AG10803 (cell line): ENCODE measurements around the gene KPNB1.

Experiments used
- DNase-seq: peaks from one replicate; pipeline ENCODE4 v3.0.0; 2010; ENCODE audit warnings: low read depth
- H3K4me3 ChIP-seq: 2 replicates; pipeline ENCODE4 v1.5.1; 2011; ENCODE audit warnings: mild to moderate bottlenecking, low read length, control low read depth
- CTCF ChIP-seq: conservative IDR thresholded peaks from 2 replicates; pipeline ENCODE4 v1.5.1; 2011; ENCODE audit warnings: mild to moderate bottlenecking, low read length, control low read depth, inconsistent platforms

The KPNB1 gene

GRCh38 chr17:47730681-47731080 is 81.0 kb downstream of the KPNB1 start:
- H3K4me3 ChIP-seq, result no peak overlapping the region
- no peak for TF ChIP-seq CTCF

GRCh38 chr17:47731396-47731795 is 81.7 kb downstream of the KPNB1 start:
- DNase-seq, result no peak
- no peak for TF ChIP-seq CTCF
- H3K4me3 ChIP-seq, result no peak overlapping the region

More at GRCh38 chr17:47730681-47731080, 81.0 kb downstream of the KPNB1 start:
- no peak for DNase-seq

GRCh38 chr17:47732399-47733046 is 82.8 kb downstream of the KPNB1 start:
- no peak for DNase-seq
- TF ChIP-seq CTCF, result no peak
- H3K4me3 ChIP-seq, result no peak overlapping the region

GRCh38 chr17:47733047-47733673 is 83.4 kb downstream of the KPNB1 start, which contains the start of gene TBX21:
TSS of gene TBX21 (plus strand) at chr17:47733236. CDS start at chr17:47733455, 219 bp downstream.
- H3K4me3 ChIP-seq, result no peak within 1 kb of the TSS; the same call in 1 of the 2 replicates
- TF ChIP-seq CTCF, result peak; percentile 12
- peak; percentile 12 for DNase-seq

- no peak overlapping the region for H3K4me3 ChIP-seq
- TF ChIP-seq CTCF, result no peak
- no peak for DNase-seq
These were observed 84.1 kb downstream of the KPNB1 start for GRCh38 chr17:47733674-47734410.

- no peak for TF ChIP-seq CTCF
- H3K4me3 ChIP-seq, result no peak overlapping the region
- DNase-seq, result no peak
These were observed 85.4 kb downstream of the KPNB1 start for GRCh38 chr17:47735139-47735464.
